GM23338 (cell line): ENCODE data around the gene TLE3. TPM values are rescaled to one million over a fixed set of nuclear protein-coding genes. Genes with fewer than 3 reads are reported as not detected.

Experiments used
- ATAC-seq: fragments of 200-7000 bp; cut with Tn5 transposase; 3 replicates; pipeline ENCODE4 v1.9.1; 2020
- DNase-seq: peaks from one replicate; pipeline ENCODE4 v3.0.0-alpha.2; 2015; ENCODE audit warnings: low spot score
- H2AFZ ChIP-seq: fragments of 200-600 bp; sonication (generic); 2 replicates; pipeline ENCODE4 v1.8.0; 2016; ENCODE audit warnings: antibody characterized with exemption, mild to moderate bottlenecking, moderate library complexity
- H3F3A ChIP-seq: fragments of 200-600 bp; sonication (generic); replicated peaks from 2 replicates; pipeline ENCODE4 v1.8.0; 2017; ENCODE audit warnings: antibody characterized with exemption, mixed run types, low read depth
- H3K27ac ChIP-seq: fragments of 200-600 bp; sonication (generic); 2 replicates; pipeline ENCODE4 v1.6.1; 2016; ENCODE audit warnings: low read depth
- H3K27me3 ChIP-seq: fragments of 200-600 bp; sonication (generic); 2 replicates; pipeline ENCODE4 v1.8.0; 2016; ENCODE audit warnings: mild to moderate bottlenecking, mixed run types, moderate library complexity; ENCODE audit not compliant: insufficient read depth
- H3K36me3 ChIP-seq: fragments of 200-600 bp; sonication (generic); 2 replicates; pipeline ENCODE4 v1.8.0; 2016; ENCODE audit warnings: mild to moderate bottlenecking; ENCODE audit not compliant: insufficient read depth
- H3K4me1 ChIP-seq: fragments of 200-600 bp; sonication (generic); 2 replicates; pipeline ENCODE4 v1.8.0; 2016; ENCODE audit warnings: mild to moderate bottlenecking, moderate library complexity; ENCODE audit not compliant: insufficient read depth
- H3K4me2 ChIP-seq: fragments of 200-600 bp; sonication (generic); 2 replicates; pipeline ENCODE4 v1.7.1; 2017; ENCODE audit warnings: mixed run types
- H3K4me3 ChIP-seq: fragments of 200-600 bp; sonication (generic); 2 replicates; pipeline ENCODE4 v1.6.1; 2016; ENCODE audit warnings: mixed run types
- H3K79me2 ChIP-seq: fragments of 200-600 bp; sonication (generic); replicated peaks from 2 replicates; pipeline ENCODE4 v1.8.0; 2017; ENCODE audit warnings: mild to moderate bottlenecking; ENCODE audit not compliant: insufficient read depth
- H3K9me2 ChIP-seq: fragments of 200-600 bp; sonication (generic); 2 replicates; pipeline ENCODE4 v1.8.0; 2017; ENCODE audit not compliant: insufficient read depth
- H4K20me1 ChIP-seq: fragments of 200-600 bp; sonication (generic); replicated peaks from 2 replicates; pipeline ENCODE4 v1.8.0; 2017; ENCODE audit warnings: mild to moderate bottlenecking; ENCODE audit not compliant: insufficient read depth
- H3K27ac Mint-ChIP-seq: 2 replicates; pipeline ENCODE4 v1.8.0; 2020; ENCODE audit warnings: inconsistent platforms, mild to moderate bottlenecking, moderate library complexity, mixed read lengths
- H3K27me3 Mint-ChIP-seq: 3 replicates; pipeline ENCODE4 v1.8.0; 2022; ENCODE audit warnings: low read depth, mild to moderate bottlenecking, moderate library complexity, mixed read lengths, inconsistent platforms; ENCODE audit not compliant: insufficient read depth, poor library complexity
- H3K36me3 Mint-ChIP-seq: 3 replicates; pipeline ENCODE4 v1.8.0; 2021; ENCODE audit warnings: low read depth, mild to moderate bottlenecking, inconsistent platforms, moderate library complexity, mixed read lengths
- H3K4me1 Mint-ChIP-seq: 3 replicates; pipeline ENCODE4 v1.8.0; 2020; ENCODE audit warnings: mild to moderate bottlenecking, inconsistent platforms, mixed read lengths
- H3K4me3 Mint-ChIP-seq: 3 replicates; pipeline ENCODE4 v1.8.0; 2021; ENCODE audit warnings: moderate library complexity, mild to moderate bottlenecking, inconsistent platforms, mixed read lengths
- H3K9me3 Mint-ChIP-seq: 3 replicates; pipeline ENCODE4 v1.8.0; 2020; ENCODE audit warnings: moderate library complexity, mild to moderate bottlenecking, inconsistent platforms, mixed read lengths
- CTCF ChIP-seq, 2 experiments: fragments of 200-600 bp in 1 of 2; sonication (generic) in 1 of 2; conservative IDR thresholded peaks; 2 replicates each; pipeline versions ENCODE4 v1.5.1 to v1.6.1; 2016 to 2017; ENCODE audit warnings: antibody characterized with exemption in 2 of 2, low read depth in 2 of 2, mild to moderate bottlenecking in 2 of 2, moderate library complexity in 1 of 2
- ETS1 ChIP-seq: IDR thresholded peaks from 2 replicates; pipeline ENCODE4 v1.6.1; 2016; ENCODE audit warnings: antibody characterized with exemption
- EZH2 ChIP-seq: fragments of 200-600 bp; sonication (generic); IDR thresholded peaks from one replicate; pipeline ENCODE4 v1.8.0; 2017; ENCODE audit warnings: antibody characterized with exemption, mild to moderate bottlenecking, low read depth; ENCODE audit not compliant: unreplicated experiment
- EZH2phosphoT487 ChIP-seq: fragments of 200-600 bp; sonication (generic); IDR thresholded peaks from one replicate; pipeline ENCODE4 v1.8.1; 2018; ENCODE audit warnings: antibody characterized with exemption; ENCODE audit not compliant: unreplicated experiment
- NANOG ChIP-seq: IDR thresholded peaks from 2 replicates; pipeline ENCODE4 v1.6.1; 2016; ENCODE audit warnings: antibody characterized with exemption, borderline replicate concordance
- POLR2AphosphoS5 ChIP-seq: IDR thresholded peaks from 2 replicates; pipeline ENCODE4 v1.6.1; 2016; ENCODE audit warnings: antibody characterized with exemption, low read depth
- REST ChIP-seq: IDR thresholded peaks from one replicate; pipeline ENCODE4 v1.6.1; 2018; ENCODE audit warnings: antibody characterized with exemption; ENCODE audit not compliant: unreplicated experiment
- ZNF114 ChIP-seq: fragments of 250-450 bp; sonication (Bioruptor Pico); IDR thresholded peaks from 2 replicates; pipeline ENCODE4 v1.5.0; 2020; ENCODE audit warnings: mild to moderate bottlenecking, moderate library complexity
- ZNF331 ChIP-seq: fragments of 250-450 bp; sonication (Bioruptor Pico); IDR thresholded peaks from 2 replicates; pipeline ENCODE4 v1.5.0; 2020; ENCODE audit warnings: low read depth, mild to moderate bottlenecking, moderate library complexity
- ZNF462 ChIP-seq: fragments of 250-450 bp; sonication (Bioruptor Pico); IDR thresholded peaks from 2 replicates; pipeline ENCODE4 v1.5.0; 2020; ENCODE audit warnings: mild to moderate bottlenecking, moderate library complexity
- polyA plus RNA-seq: library from polyadenylated mRNA; unstranded; fragments of >200 nt; fragmentation: Nextera tagmentation; extraction: Ambion mirVana; gene quantifications from 2 replicates; pipeline ENCODE4 v1.2.1, GENCODE V29; 2016
- total RNA-seq: library from RNA; depleted of rRNA; stranded (reverse); fragments of >200 nt; shearing (Covaris generic); gene quantifications from 2 replicates; pipeline ENCODE4 v1.2.3, GENCODE V29; 2014

Gene TLE3
- total and polyA plus RNA-seq, 2 experiments from 2014 or later: 10.4 to 79.5 TPM

GRCh38 chr15:70133781-70134421 lies 36.2 kb upstream of the TLE3 start (continued):
- TF ChIP-seq CTCF (conservative IDR thresholded peaks at IDR 0.05; ENCODE audit: low read depth in 2 of 2): no peak
- TF ChIP-seq REST: no peak
- TF ChIP-seq POLR2AphosphoS5: no peak
- TF ChIP-seq NANOG: no peak
- TF ChIP-seq ETS1: no peak

- DNase-seq: no peak
- peaks cover 9% of the 10 kb centered on the region for H3K27me3 Mint-ChIP-seq
- no peaks in the 10 kb centered on the region for H4K20me1 ChIP-seq
- no peak overlapping the region for H3K27ac Mint-ChIP-seq
- no peaks in the 10 kb centered on the region for H3K4me1 ChIP-seq
- no peak overlapping the region for H3K27ac ChIP-seq
- H3K4me1 Mint-ChIP-seq: no peaks in the 10 kb centered on the region; the same call in 2 of the 3 replicates
- no peaks in the 10 kb centered on the region for H3K36me3 Mint-ChIP-seq
- no peaks in the 10 kb centered on the region for H3F3A ChIP-seq
- no peaks in the 10 kb centered on the region for H3K27me3 ChIP-seq
- H3K9me2 ChIP-seq: no peaks in the 10 kb centered on the region
- H3K4me2 ChIP-seq: no peak overlapping the region
- no peak overlapping the region for H2AFZ ChIP-seq
- no peaks in the 10 kb centered on the region for H3K79me2 ChIP-seq
- no peak overlapping the region for H3K4me3 Mint-ChIP-seq
- no peak overlapping the region for H3K4me3 ChIP-seq
- no peak for ATAC-seq
- no peaks in the 10 kb centered on the region for H3K9me3 Mint-ChIP-seq
- no peaks in the 10 kb centered on the region for H3K36me3 ChIP-seq
- TF ChIP-seq EZH2: no peak
- no peak for TF ChIP-seq ZNF462 (CRISPR knock-in tag)
- TF ChIP-seq EZH2phosphoT487: no peak
- no peak for TF ChIP-seq NANOG
- TF ChIP-seq ZNF114 (CRISPR knock-in tag): no peak
- TF ChIP-seq ZNF331 (CRISPR knock-in tag): no peak
These were observed 35.6 kb upstream of the TLE3 start for GRCh38 chr15:70133296-70133695.
